ENCODE data around the gene PLXNA4. TPM values are rescaled to one million over a fixed set of nuclear protein-coding genes. Genes with fewer than 3 reads are reported as not detected.

Gene PLXNA4
- total RNA-seq, 1 donor from 2014 or later, result 34.9 TPM

- no peak for DNase-seq (ENCODE audit: low spot score)
Measured at GRCh38 chr7:132207211-132207610, 369.1 kb downstream of the PLXNA4 start.

- DNase-seq (ENCODE audit: low spot score), result no peak
Measured at GRCh38 chr7:132206594-132206993, 369.7 kb downstream of the PLXNA4 start.

DNA sequence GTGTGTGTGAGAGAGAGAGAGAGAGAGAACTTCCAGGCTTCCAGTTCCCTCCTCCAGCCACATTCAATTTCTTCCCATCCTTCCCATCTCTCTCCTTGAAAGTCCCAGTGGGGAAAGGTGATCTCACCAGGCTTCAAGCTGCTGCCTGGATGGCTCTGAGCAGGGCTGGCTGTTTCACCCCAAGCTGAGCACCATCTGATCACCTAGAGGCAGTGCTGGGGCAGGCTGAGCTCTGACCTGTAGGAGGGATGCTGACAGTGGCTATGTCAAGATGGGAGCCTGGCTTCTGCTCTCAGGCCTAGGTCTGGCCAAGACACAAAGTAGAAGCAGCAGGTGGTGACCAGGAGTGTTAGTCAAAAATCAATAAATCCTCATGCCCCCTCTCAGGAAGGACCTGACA lies 370.8 kb downstream of the PLXNA4 start:
- DNase-seq (ENCODE audit: low spot score), result no peak

GRCh38 chr7:132203021-132203420 lies 373.2 kb downstream of the PLXNA4 start:
- no peak for DNase-seq (ENCODE audit: low spot score)

DNA sequence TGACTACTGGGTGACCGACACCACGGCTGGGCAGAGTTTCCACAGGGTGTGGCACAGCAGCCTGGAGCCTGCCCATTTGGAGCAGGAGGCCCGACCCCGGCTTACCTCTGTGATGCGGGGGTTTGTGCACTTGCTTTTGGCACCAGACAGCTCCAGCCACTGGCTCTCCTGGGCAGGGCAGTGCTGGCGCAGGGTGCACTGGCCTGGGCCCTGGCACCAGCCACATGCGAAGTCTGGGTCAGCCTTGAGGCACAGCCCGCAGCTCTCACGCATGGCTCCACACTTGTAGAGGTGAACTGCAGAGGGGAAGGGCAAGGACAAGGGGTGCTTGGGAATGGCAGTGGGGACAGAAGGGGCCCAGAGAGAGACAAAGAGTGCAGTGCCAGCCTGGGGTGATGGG lies 373.7 kb downstream of the PLXNA4 start:
- no peak for DNase-seq (ENCODE audit: low spot score)

- DNase-seq (ENCODE audit: low spot score), result no peak
Measured at GRCh38 chr7:132200141-132200540, 376.1 kb downstream of the PLXNA4 start.

DNA sequence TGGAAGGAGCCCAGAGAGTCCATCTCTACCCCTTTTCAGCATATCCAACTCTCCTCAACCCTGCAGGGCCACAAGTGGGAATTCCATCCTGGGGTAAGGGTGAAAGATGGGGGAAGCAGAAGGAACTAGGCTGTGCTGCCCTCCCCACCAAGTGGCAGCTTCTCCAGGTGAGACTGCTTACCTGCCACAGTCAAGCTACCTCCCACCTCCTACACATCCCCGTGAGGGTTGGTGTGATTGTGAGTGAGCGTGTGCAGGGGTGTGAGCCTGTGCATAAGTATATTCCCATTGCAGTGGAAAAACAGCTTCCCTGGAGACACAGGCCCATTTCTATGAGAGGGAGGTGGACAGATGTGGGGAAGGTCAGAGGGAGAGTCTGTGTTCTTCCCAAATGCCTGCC lies 376.6 kb downstream of the PLXNA4 start:
- no peak for DNase-seq (ENCODE audit: low spot score)

- DNase-seq (ENCODE audit: low spot score), result no peak
Measured at GRCh38 chr7:132197772-132198171, 378.5 kb downstream of the PLXNA4 start.

- no peak for DNase-seq (ENCODE audit: low spot score)
Measured at GRCh38 chr7:132193898-132194297, 382.4 kb downstream of the PLXNA4 start.

- DNase-seq (ENCODE audit: low spot score), result no peak
Measured at GRCh38 chr7:132192809-132193208, 383.5 kb downstream of the PLXNA4 start.

DNA sequence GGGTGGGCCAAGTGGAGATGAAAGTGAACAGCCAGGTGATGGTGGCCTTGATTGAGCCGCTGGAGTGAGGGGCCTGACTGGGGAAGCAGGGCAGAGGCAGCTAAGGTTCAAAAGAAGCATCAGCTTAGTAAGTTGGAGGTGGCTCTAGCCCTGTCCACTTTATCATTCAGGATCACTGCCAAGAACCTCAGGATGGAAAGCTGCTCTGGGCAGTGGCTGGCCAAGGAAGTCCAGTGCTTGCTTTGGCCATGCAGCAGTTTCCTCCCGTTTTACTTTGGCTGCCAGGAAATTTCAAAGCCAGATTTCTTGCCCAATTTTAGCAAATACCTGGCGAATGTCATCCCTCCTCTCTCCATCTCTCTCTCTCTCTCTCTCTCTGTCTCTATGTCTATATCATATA lies 384.9 kb downstream of the PLXNA4 start:
- peak; percentile 8 for DNase-seq (ENCODE audit: low spot score)

DNA sequence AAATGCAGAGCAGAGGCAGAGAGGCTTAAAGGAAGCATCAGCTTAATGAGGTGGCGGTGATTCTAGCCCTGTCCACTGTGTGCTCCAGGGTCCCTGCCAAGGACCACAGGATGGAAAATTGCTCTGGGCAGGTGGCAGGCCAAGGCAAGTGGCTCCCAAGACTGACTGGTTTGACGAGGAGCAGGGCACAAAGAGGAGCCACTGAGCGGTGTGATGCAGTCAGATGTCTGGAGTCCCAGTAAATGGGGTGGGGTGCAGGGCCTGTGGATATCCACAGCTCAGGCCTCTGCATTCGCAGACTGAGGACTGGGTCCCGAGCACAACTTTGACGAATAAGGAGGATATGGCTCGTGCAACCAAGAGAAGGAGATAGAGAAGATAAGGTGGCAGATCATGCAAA lies 385.6 kb downstream of the PLXNA4 start:
- no peak for DNase-seq (ENCODE audit: low spot score)

DNA sequence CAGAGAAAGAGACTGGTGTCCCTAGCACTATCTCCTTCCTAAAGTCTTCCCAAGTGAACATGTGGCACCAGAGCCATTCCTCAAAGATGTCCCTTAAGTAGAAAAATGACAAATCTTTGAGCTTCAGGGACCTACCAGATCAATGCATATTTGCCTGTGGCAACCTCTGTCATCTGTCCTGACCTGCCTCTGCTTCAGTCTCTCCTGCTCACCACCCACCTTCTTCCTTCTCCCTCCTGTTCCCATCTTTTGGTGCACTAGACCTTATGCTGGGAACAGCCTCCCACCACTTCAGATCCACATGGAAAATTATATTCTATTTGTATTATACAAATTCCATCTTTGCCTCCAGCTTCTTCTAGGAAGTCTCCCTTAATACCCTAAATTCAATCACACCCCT lies 386.4 kb downstream of the PLXNA4 start:
- no peak for DNase-seq (ENCODE audit: low spot score)

DNA sequence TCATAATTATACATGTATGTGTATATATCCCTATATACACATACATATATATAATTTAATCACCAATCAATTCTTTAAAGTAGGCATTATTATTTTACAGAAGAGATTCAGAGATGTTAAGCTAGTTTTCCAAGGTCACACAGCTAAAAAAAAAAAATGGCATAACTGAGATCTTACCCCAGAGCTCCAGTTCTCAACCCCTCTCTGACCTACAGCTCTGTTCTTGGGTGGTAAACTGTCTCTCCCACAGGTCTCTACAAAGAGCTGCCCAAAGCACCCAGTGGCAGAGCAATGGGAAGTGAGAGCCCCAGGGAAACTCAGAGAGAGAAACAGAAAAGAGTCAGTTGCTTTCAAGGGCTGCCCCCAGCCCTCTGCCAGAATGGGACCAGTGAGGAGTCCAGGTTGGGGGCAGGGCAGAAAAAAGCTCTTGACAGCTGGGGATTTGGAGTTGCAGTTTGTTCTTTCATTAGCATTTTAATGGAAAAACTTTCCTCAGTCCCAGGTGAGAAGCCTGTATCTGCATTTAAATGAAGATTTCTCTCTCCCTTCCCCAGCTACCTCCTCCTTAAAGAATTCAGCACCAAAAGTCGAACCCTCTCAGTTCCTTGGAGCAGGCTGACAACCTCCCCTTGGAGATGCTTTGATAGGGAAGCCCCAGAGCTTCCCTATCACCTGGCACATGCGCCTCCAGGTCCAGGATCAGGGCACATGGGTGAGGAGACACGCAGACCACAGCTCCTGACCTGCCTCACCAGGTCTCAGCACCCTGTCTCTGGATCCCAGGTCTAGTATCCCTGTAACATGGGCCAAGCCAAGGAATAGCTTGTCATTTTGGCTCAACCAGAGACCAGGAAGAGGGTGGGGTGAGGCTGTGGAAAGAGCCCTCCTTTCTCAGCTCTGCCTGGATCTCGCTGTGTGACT lies 388.1 kb downstream of the PLXNA4 start:
- DNase-seq (ENCODE audit: low spot score), result no peak

- no peak for DNase-seq (ENCODE audit: low spot score)
Measured at GRCh38 chr7:132187391-132187790, 388.9 kb downstream of the PLXNA4 start.

DNA sequence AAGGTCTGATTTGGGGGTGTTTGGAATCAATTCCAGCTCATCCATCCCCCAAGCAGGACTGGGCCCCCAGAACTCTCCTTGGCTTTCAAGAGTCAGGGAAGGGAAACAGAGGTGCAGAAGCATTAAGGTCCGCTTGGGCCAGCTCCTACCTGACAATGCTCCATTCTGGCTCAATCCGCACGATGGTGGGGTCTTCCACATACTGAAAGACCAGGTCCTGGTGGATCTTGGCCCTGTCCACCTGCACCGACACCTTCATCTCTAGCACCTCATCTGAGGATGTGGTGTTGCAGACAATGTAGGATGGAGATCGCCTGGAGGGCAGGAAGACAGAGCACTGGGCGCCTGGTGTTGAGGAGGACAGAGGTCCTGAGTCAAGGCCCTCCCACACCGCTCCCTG lies 391.1 kb downstream of the PLXNA4 start:
- DNase-seq (ENCODE audit: low spot score), result no peak

DNA sequence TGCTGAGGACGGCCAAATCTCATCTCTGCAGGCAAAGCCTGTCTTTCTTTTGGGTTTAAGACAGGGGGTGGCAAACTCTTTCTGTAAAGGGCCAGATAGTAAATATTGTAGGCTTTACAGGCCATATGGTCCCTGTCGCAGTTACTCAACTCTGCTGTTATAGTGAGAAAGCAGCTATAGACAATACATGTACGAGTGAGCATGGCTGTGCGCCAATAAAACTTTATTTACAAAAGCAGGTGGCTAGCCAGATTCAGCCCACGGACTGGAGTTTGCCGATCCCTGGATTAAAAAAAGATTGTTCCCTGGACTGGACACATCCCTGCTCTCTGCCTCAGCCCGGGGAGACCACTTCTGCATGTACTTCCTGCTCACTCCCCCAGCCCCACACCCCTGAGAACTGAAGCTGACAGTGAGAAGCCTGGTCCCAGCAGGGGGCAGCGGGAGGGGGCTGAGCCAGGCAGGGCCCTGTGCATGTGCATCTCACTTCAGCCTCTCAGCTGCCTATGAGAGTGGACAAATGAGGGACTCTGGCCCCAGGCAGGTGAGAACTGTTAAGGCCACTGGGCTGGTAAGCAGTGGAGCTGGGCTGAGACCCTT lies 392.4 kb downstream of the PLXNA4 start:
- DNase-seq (ENCODE audit: low spot score), result peak; percentile 24

GRCh38 chr7:132182992-132183391 lies 393.3 kb downstream of the PLXNA4 start:
- no peak for DNase-seq (ENCODE audit: low spot score)

- DNase-seq (ENCODE audit: low spot score), result no peak
Measured at GRCh38 chr7:132181946-132182685, 394.2 kb downstream of the PLXNA4 start.

DNA sequence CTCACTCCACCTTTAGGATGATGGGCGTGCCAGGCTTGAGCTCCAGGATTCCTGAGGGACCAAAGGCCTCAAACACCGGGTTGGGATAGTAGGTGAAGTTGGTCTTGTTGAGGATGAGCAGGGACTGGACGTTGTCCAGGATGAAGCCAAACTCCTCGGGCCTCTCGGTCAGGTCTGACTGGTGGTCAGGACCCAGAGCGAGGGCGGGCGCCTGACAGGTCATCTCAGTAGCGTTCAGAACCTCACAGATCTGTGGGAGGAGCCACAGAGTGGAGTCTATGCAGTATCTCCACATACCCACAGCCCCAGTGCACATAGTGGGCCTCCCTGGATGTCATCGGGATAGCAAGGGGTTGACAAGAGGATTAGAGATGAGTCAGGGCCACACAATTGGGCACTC lies 394.9 kb downstream of the PLXNA4 start:
- no peak for DNase-seq (ENCODE audit: low spot score)

DNA sequence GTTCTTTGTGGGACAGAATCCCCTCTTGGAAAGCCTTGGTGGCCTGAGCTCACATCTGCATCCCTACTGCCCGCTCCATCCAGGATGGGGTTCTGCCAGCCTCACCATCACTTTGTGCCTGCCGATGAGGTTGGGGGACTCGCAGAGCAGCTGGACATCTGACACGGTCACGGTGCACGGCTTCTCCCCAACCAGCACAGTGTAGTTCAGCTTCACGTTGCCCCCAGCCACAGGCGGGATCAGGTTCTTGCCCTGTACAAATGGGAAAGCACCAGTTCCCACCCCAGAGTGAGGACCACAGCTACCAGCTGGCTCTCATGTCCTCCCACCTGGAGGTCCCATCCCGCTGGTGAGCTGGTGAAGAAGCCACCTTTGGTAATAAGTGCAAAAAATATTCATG lies 395.8 kb downstream of the PLXNA4 start:
- DNase-seq (ENCODE audit: low spot score), result no peak

GRCh38 chr7:132179681-132180080 lies 396.6 kb downstream of the PLXNA4 start:
- DNase-seq (ENCODE audit: low spot score), result no peak

GRCh38 chr7:132179080-132179430 lies 397.2 kb downstream of the PLXNA4 start:
- DNase-seq (ENCODE audit: low spot score), result peak; percentile 6
